CD4-positive, alpha-beta T cell treated with Interleukin-6 at 100 ng/mL for 8 hours (primary cell): ENCODE results near the gene FARS2.
"Not testable (repeated sequence)": the region's sequence is repeated elsewhere in the genome, so short reads cannot be mapped to it uniquely, and the experiment has no call there.

Experiments
- DNase-seq: peaks from one replicate; pipeline ENCODE4 v3.0.0-alpha.2; 2020; ENCODE audit warnings: mixed read lengths, low spot score

The FARS2 gene

GRCh38 chr6:5695260-5696245 lies 434.2 kb downstream of the FARS2 start:
- DNase-seq, result no peak

DNA sequence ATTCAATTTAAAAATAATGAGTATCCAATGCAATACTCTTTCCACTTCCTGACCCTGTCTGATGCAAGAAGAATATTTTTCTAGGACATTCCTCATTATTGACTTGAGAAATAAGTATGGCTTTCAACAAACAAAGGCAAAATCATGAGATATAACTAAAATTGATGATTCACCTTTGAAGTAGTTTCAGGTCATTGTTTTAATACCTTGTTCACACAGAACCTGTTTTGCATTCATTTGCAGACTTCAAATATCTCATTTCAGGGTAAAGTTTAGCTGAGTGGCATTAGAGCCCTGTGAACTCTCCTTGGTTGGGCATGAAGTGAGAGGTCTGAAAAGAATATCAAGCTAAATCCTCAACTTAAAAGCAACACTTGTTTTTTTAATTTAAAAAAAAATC lies 436.2 kb downstream of the FARS2 start:
- no peak for DNase-seq

- no peak for DNase-seq
Observed at GRCh38 chr6:5698318-5698717, 437.0 kb downstream of the FARS2 start.

DNA sequence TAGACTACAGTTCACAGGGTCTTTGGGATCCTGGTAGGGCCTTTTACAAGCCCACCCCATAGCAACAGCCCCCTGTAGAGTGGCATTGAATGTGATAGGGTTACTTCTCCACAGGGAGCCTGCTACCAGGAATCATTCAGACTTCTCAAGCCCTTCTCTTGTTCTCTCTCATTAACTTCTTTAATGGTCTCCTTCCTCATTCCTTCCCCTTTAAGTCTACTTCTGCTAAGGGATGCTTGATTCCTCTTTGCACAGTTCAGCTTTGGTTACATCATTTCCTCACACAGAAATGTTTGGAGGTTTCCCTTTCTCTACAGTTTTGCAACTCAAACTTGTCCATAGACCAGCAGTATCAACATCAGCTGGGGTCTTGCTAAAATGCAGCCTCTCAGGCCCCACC lies 437.8 kb downstream of the FARS2 start:
- not testable (repeated sequence) for DNase-seq

DNA sequence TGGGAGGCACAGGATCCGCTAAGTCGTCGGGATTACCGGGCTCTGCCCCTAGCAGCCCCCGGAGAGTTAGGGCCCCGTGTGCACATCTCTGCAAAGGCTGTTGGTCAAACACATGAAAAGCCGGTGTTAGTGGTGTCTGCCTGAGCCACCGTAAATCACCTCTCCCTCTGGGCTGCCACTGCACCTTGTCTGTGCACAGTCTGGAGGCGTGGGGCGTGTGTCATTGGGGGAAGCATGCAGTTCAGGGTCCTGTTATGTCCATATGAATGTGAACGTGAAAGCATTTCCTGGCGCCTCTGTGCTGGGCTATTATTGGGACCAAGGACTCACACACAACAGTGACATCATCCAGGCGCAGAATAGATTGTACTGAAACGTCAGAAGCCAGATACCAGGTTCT lies 439.9 kb downstream of the FARS2 start:
- DNase-seq, result no peak

GRCh38 chr6:5704708-5705107 lies 443.4 kb downstream of the FARS2 start:
- no peak for DNase-seq

DNA sequence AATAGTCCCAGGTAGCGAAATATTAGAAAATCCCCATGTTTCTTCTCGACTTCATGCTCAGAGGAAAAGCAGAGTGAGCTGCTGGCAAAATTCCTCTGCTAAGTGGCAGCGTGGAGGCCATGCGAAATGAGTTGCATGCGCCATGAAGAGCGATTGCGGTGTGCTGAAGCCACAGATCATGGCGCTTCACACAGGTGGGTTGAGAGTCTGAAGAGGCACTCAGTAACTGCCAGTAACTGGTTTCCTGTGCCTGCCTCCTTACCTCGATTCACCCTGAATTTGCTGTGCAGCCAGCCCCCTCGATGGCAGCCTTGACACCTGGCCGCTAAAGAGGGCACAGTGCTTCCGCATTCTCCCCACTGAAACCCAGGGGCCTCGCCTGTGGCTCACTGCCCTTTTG lies 443.9 kb downstream of the FARS2 start:
- DNase-seq, result no peak

GRCh38 chr6:5706124-5707033 lies 445.1 kb downstream of the FARS2 start:
- peak; percentile 22 for DNase-seq

- DNase-seq, result no peak
Observed at GRCh38 chr6:5707281-5708045, 446.1 kb downstream of the FARS2 start.

DNA sequence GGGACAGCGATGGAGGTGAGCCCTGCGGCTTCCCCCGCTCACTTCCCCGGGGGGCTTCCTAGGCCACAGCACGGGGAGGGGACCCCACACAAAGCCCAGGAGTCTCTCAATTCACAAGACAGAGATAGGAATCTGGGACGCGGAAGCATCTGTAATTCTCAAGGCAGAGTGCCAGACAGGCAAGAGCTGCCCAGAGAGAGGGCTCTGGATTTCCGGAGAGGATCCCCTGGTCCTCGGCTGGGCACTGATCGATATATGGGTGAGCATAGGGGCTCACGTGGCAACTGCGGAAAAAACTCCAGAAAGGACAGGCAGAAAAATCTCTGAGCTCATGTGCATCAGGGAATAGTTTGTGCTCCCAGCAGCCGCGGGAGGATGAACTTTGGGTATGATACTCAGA lies 449.2 kb downstream of the FARS2 start:
- no peak for DNase-seq

GRCh38 chr6:5710936-5711335 lies 449.6 kb downstream of the FARS2 start:
- no peak for DNase-seq

DNA sequence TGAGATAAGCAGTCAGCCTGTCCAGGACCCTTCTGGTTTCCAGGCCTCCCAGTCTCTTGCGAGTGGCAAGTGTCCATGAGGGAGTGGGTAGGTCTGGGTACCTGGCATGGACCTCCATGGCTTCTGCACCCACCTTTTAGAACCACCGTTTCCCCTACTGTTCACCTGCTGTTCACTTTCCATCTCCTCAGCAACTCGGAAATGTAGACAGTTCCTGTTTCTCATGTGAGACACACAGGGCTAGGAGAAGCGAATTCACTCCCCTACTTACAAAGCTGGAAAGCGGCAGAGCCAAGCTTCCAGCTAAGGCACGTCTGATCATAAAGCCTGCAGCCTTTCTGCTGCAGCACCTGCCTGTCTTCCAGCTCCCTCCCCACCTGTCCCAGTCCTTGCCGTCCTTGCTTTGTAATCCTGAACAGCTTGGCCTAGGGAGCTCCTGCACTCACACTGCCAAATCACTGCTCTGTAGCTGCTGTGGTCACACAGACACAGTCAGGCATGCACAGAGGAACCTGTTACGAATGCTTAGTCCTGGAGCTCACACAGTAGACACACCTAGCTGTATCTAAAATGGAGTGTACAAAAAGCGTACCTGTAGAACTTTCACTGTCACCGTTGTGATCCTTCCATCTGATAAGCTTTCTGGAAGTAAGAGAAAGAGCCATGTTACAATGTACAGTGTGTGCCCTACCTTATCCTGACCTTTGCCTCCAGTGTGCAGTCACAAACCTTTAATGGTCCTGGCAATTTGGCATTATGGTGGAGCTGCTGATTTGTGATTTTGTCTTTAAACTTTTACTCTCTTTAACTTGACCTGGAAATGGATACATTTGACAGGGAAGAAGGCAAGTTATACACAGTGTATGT lies 451.3 kb downstream of the FARS2 start:
- DNase-seq, result no peak

GRCh38 chr6:5713519-5713918 lies 452.2 kb downstream of the FARS2 start:
- no peak for DNase-seq

DNA sequence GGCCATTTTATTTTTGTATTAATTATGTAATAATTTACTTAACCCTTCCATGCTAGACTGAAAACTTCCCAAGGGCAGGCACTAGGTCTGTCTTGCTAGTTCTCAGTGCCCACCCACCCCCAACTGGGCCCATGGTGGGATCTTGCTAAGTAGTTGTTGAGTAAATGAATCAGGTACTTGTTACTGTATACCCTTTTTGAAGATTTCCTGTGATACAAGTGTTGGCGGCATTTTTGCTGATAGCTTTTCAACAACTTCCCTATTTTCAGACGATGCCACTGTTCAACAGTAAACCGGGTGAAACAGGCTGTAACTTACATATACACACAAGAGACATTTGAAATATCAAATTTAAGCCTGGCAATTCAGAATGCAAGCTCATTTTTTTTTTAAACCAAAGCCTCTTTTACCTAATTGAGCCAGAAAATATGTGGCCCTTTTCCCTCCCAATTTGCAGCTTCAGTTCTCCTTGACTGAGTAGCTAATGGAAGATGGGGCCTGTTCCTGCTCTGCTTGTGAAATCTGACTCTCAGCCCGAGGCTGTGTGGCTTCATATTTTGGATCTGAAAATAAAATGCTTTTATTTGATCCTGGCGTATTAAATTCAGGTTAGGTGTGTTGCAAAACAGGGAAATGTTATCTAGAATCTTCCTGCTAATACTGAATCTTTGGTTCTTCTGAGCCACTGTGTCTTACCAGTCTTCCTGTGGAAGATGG lies 457.1 kb downstream of the FARS2 start:
- no peak for DNase-seq

GRCh38 chr6:5723841-5724691 lies 462.8 kb downstream of the FARS2 start:
- no peak for DNase-seq

DNA sequence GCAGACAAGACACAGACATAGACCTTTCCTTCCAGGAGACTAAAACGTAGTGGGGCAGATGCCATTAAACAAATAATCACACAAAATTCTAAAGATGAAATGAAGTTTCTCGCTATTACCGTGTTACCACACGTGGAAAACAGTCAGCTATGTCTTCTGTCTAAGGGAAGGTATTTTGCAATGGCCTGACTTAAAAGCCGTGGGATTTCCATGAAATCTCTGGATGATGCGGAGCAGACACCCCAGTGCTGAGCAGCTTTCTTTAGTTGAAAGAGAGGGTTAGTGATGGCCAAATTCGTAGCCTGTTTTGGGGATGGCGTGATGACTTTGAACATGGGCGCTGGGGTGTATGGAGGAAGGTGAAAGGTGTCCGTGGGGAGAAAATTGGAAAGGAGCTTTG lies 463.6 kb downstream of the FARS2 start:
- no peak for DNase-seq

- no peak for DNase-seq
Observed at GRCh38 chr6:5726976-5727718, 465.8 kb downstream of the FARS2 start.

GRCh38 chr6:5728351-5729079 lies 467.2 kb downstream of the FARS2 start:
- no peak for DNase-seq
